Measurements from ENCODE around the gene RELT. TPM values are rescaled to one million over a fixed set of nuclear protein-coding genes. Genes with fewer than 3 reads are reported as not detected.

The RELT gene
- total RNA-seq, 1 experiment from 2014 or later = 13.8 TPM

DNA sequence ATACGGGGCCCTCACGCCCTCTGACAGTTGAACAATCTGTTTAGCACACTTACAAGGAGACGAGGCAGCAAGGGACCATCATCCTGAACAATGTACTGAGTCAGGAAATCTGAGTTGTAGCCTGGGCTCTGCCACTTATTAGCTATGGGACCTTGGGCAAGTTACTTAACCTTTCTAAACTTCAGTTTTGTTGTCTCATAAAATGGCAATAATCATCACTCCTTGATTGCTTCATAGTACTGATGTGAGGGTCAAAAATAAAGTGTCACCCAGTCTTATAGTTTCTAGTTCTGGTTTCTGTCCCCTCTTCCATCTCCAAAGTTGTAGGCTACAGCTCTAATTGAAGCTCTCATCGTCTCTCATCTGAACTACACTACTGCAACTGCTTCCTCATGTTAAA is 46.7 kb downstream of the RELT start:
- ChIA-PET RAD21 (ENCODE audit: low non-redundant PET in 1 of 2, low total read pairs in 2 of 2, uncharacterized antibody in 2 of 2, unreplicated experiment in 2 of 2) (no interaction called here), CTCF (no interaction called here), POLR2A (interaction anchor here (1.3 kb wide), 1 partner anchor 14 kb away, joined by 3 read pairs; no protein-coding TSS in a partner anchor)
- no peak overlapping the region for H3K4me3 ChIP-seq (replicated peaks in 1 of 2; ENCODE audit: low read depth in 1 of 2, low read length in 2 of 2)
- no peak for TF ChIP-seq EGR1 (IDR thresholded peaks at IDR 0.05; ENCODE audit: low read depth)
- TF ChIP-seq POLR2A (IDR thresholded peaks at IDR 0.05; ENCODE audit: borderline replicate concordance, extremely low read depth, insufficient read depth, insufficient read length) = no peak
- no peak for TF ChIP-seq ZNF274 (IDR thresholded peaks at IDR 0.05; ENCODE audit: low read depth, low read length)
- TF ChIP-seq, protein P1, sequence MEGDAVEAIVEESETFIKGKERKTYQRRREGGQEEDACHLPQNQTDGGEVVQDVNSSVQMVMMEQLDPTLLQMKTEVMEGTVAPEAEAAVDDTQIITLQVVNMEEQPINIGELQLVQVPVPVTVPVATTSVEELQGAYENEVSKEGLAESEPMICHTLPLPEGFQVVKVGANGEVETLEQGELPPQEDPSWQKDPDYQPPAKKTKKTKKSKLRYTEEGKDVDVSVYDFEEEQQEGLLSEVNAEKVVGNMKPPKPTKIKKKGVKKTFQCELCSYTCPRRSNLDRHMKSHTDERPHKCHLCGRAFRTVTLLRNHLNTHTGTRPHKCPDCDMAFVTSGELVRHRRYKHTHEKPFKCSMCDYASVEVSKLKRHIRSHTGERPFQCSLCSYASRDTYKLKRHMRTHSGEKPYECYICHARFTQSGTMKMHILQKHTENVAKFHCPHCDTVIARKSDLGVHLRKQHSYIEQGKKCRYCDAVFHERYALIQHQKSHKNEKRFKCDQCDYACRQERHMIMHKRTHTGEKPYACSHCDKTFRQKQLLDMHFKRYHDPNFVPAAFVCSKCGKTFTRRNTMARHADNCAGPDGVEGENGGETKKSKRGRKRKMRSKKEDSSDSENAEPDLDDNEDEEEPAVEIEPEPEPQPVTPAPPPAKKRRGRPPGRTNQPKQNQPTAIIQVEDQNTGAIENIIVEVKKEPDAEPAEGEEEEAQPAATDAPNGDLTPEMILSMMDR (IDR thresholded peaks at IDR 0.05 in 2 of 3, conservative IDR thresholded peaks at IDR 0.05 in 1 of 3; ENCODE audit: borderline replicate concordance in 1 of 3, insufficient read depth in 1 of 3, low read depth in 2 of 3, low read length in 2 of 3) = no peak
- no peak for TF ChIP-seq ELF1 (IDR thresholded peaks at IDR 0.05; ENCODE audit: borderline replicate concordance, low read depth)
- no peak for TF ChIP-seq FOSL1 (IDR thresholded peaks at IDR 0.05; ENCODE audit: low read depth)
- TF ChIP-seq POLR2AphosphoS5 (IDR thresholded peaks at IDR 0.05; ENCODE audit: low read depth, low read length) = no peak
- no peak for TF ChIP-seq JUND (IDR thresholded peaks at IDR 0.05)
- TF ChIP-seq CEBPB (IDR thresholded peaks at IDR 0.05; ENCODE audit: low read depth) = no peak
- no peak for TF ChIP-seq YY1 (IDR thresholded peaks at IDR 0.05; ENCODE audit: extremely low read depth, insufficient replicate concordance, low read depth, low read length)
- TF ChIP-seq, protein P2, sequence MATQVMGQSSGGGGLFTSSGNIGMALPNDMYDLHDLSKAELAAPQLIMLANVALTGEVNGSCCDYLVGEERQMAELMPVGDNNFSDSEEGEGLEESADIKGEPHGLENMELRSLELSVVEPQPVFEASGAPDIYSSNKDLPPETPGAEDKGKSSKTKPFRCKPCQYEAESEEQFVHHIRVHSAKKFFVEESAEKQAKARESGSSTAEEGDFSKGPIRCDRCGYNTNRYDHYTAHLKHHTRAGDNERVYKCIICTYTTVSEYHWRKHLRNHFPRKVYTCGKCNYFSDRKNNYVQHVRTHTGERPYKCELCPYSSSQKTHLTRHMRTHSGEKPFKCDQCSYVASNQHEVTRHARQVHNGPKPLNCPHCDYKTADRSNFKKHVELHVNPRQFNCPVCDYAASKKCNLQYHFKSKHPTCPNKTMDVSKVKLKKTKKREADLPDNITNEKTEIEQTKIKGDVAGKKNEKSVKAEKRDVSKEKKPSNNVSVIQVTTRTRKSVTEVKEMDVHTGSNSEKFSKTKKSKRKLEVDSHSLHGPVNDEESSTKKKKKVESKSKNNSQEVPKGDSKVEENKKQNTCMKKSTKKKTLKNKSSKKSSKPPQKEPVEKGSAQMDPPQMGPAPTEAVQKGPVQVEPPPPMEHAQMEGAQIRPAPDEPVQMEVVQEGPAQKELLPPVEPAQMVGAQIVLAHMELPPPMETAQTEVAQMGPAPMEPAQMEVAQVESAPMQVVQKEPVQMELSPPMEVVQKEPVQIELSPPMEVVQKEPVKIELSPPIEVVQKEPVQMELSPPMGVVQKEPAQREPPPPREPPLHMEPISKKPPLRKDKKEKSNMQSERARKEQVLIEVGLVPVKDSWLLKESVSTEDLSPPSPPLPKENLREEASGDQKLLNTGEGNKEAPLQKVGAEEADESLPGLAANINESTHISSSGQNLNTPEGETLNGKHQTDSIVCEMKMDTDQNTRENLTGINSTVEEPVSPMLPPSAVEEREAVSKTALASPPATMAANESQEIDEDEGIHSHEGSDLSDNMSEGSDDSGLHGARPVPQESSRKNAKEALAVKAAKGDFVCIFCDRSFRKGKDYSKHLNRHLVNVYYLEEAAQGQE (IDR thresholded peaks at IDR 0.05; ENCODE audit: low read depth) = no peak
- no peak for TF ChIP-seq TCF7L2 (IDR thresholded peaks at IDR 0.05; ENCODE audit: borderline replicate concordance, extremely low read depth, insufficient read depth, insufficient read length)
- TF ChIP-seq EZH2 (IDR thresholded peaks at IDR 0.05) = no peak
- TF ChIP-seq CBX3 (IDR thresholded peaks at IDR 0.05; ENCODE audit: low read depth) = no peak
- TF ChIP-seq, protein P3, sequence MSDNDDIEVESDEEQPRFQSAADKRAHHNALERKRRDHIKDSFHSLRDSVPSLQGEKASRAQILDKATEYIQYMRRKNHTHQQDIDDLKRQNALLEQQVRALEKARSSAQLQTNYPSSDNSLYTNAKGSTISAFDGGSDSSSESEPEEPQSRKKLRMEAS (IDR thresholded peaks at IDR 0.05) = no peak
- TF ChIP-seq, protein P4, sequence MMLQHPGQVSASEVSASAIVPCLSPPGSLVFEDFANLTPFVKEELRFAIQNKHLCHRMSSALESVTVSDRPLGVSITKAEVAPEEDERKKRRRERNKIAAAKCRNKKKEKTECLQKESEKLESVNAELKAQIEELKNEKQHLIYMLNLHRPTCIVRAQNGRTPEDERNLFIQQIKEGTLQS (IDR thresholded peaks at IDR 0.05) = no peak
- TF ChIP-seq EZH2phosphoT487 (IDR thresholded peaks at IDR 0.05; ENCODE audit: borderline replicate concordance) = no peak
- TF ChIP-seq SP1 (IDR thresholded peaks at IDR 0.05; ENCODE audit: low read depth) = no peak
- H3K9me2 ChIP-seq (ENCODE audit: insufficient read depth) = no peaks in the 10 kb centered on the region
- no peaks in the 10 kb centered on the region for H3K79me2 ChIP-seq (ENCODE audit: insufficient read depth, low read length)
- no peaks in the 10 kb centered on the region for H3K9me3 ChIP-seq (ENCODE audit: control insufficient read depth in 1 of 2, insufficient read depth in 1 of 2, low read depth in 1 of 2, low read length in 2 of 2)
- no peak overlapping the region for H2AFZ ChIP-seq (ENCODE audit: low read depth, low read length, poor library complexity, severe bottlenecking)
- intact Hi-C loops (cut with micrococcal nuclease) = no loop called here
- no peak overlapping the region for H3K9ac ChIP-seq (ENCODE audit: low read length)
- ATAC-seq (no peak), DNase-seq (ENCODE audit: low read depth, low spot score) (no peak)
- no TSS peak for BruUV-seq (replicated peaks)
- H3K27me3 ChIP-seq (ENCODE audit: insufficient read depth, low read length) = no peaks in the 10 kb centered on the region
- no peak overlapping the region for H3K27ac ChIP-seq (ENCODE audit: low read depth, low read length)
- no peaks in the 10 kb centered on the region for H3K36me3 ChIP-seq (ENCODE audit: control insufficient read depth in 1 of 2, insufficient read depth in 2 of 2, low read length in 2 of 2)
- no peak overlapping the region for H3K4me2 ChIP-seq (ENCODE audit: low read length)
- no peaks in the 10 kb centered on the region for H4K20me1 ChIP-seq (ENCODE audit: insufficient read depth)
- H3K4me1 ChIP-seq (ENCODE audit: control insufficient read depth in 1 of 2, insufficient read depth in 2 of 2, low read length in 2 of 2) = no peaks in the 10 kb centered on the region
